ENCODE results near the gene CXCL13. TPM values are rescaled to one million over a fixed set of nuclear protein-coding genes. Genes with fewer than 3 reads are reported as not detected.
"Not testable (repeated sequence)": the region's sequence is repeated elsewhere in the genome, so short reads cannot be mapped to it uniquely, and the experiment has no call there.

CXCL13 gene
- total RNA-seq, 1 donor, result under 0.01 TPM

DNA sequence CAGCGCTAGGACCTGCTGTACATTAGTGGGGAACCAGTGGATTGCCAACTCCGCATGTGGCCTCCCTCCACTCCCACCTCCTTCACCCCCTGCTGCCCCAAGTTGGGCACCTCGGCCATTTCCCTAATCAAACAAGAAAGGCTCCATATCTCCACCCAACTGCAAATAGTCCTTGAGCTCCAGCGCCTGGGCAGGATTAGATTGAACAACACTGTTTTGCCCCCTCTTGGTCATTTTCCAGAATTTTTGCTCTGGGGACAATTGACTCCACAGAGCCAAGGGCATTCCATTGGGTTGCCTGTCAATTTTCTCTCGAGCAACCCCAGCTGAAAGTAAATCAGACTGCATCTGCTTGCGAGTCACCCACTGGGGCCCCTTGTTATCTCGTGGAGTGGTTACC lies 29.6 kb downstream of the CXCL13 start:
- no peak for DNase-seq (ENCODE audit: low read depth)
- no peak for TF ChIP-seq CTCF (IDR thresholded peaks at IDR 0.05; ENCODE audit: insufficient read depth, low read depth, low read length)
- no peak overlapping the region for H3K4me3 ChIP-seq (ENCODE audit: low read depth, low read length)

GRCh38 chr4:77635876-77636275 lies 30.3 kb downstream of the CXCL13 start:
- no peak for DNase-seq (ENCODE audit: low read depth)

GRCh38 chr4:77636902-77637301 lies 31.3 kb downstream of the CXCL13 start:
- H3K4me3 ChIP-seq (ENCODE audit: low read depth, low read length), result no peak overlapping the region
- peak; percentile 69 for DNase-seq (ENCODE audit: low read depth)

More at GRCh38 chr4:77635876-77636275, 30.3 kb downstream of the CXCL13 start:
- no peak overlapping the region for H3K4me3 ChIP-seq (ENCODE audit: low read depth, low read length)
- no peak for TF ChIP-seq CTCF (IDR thresholded peaks at IDR 0.05; ENCODE audit: insufficient read depth, low read depth, low read length)

GRCh38 chr4:77644069-77644468 lies 38.4 kb downstream of the CXCL13 start:
- DNase-seq (ENCODE audit: low read depth); H3K4me3 ChIP-seq (ENCODE audit: low read depth, low read length): not testable (repeated sequence)

More at GRCh38 chr4:77636902-77637301, 31.3 kb downstream of the CXCL13 start:
- TF ChIP-seq CTCF (IDR thresholded peaks at IDR 0.05; ENCODE audit: insufficient read depth, low read depth, low read length), result no peak

GRCh38 chr4:77650787-77651186 lies 45.2 kb downstream of the CXCL13 start:
- no peak overlapping the region for H3K4me3 ChIP-seq (ENCODE audit: low read depth, low read length)
- no peak for TF ChIP-seq CTCF (IDR thresholded peaks at IDR 0.05; ENCODE audit: insufficient read depth, low read depth, low read length)
- no peak for DNase-seq (ENCODE audit: low read depth)

- no peak for DNase-seq (ENCODE audit: low read depth)
- TF ChIP-seq CTCF (IDR thresholded peaks at IDR 0.05; ENCODE audit: insufficient read depth, low read depth, low read length), result no peak
- no peak overlapping the region for H3K4me3 ChIP-seq (ENCODE audit: low read depth, low read length)
Observed at GRCh38 chr4:77651820-77652219, 46.2 kb downstream of the CXCL13 start.

DNA sequence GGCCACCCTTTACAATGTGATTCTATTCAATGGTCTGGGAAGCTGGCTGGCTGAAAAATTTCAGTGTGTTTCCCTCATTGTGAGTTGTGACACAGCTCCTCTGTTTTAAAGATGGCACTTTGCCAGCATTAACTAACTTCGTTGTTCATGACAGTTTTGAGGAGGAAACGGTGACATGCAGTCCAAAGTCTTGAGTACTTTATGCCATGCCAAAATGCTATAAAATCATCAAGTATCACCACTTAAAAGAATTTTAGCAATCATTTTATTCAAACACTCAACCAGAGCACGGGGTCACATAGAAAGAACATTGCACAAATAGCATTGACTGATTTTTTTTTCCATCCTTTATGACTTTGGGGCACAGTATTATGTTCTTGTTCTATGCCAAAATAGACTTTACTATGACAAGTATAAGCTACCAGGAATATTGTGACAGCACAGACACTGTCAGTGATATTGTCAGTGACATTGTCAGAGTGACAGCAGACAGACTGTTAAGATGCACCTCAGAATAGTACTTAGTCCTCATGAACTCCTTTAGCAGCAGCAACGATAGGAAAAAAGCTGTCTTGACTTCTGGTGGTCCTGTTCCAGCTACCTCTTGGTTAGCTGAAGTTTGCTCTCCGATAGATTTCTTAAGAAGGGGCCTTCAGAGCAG lies 46.7 kb downstream of the CXCL13 start:
- no peak for DNase-seq (ENCODE audit: low read depth)
- H3K4me3 ChIP-seq (ENCODE audit: low read depth, low read length), result no peak overlapping the region
- TF ChIP-seq CTCF (IDR thresholded peaks at IDR 0.05; ENCODE audit: insufficient read depth, low read depth, low read length), result no peak

Measured in fibroblast of villous mesenchyme (primary cell).